Neural cell (in vitro differentiated cells): ENCODE measurements around the gene CYBB.

Experiments
- EP300 ChIP-seq: fragments of 450-650 bp; conservative IDR thresholded peaks from 2 replicates; pipeline ENCODE4 v1.6.1; 2014; ENCODE audit warnings: antibody characterized with exemption, mild to moderate bottlenecking, moderate library complexity; ENCODE audit not compliant: poor library complexity, severe bottlenecking
- EZH2 ChIP-seq: fragments of 200-600, 300-800 bp; shearing (Covaris generic), sonication (generic); IDR thresholded peaks from 2 replicates; pipeline ENCODE4 v1.6.1; 2014; ENCODE audit warnings: antibody characterized with exemption, low read length, borderline replicate concordance, mild to moderate bottlenecking; ENCODE audit not compliant: insufficient read depth, poor library complexity, severe bottlenecking
- MXI1 ChIP-seq: fragments of 450-650 bp; conservative IDR thresholded peaks from 2 replicates; pipeline ENCODE4 v1.6.1; 2014; ENCODE audit warnings: antibody characterized with exemption, mild to moderate bottlenecking; ENCODE audit not compliant: poor library complexity, severe bottlenecking
- POLR2AphosphoS5 ChIP-seq: IDR thresholded peaks from 2 replicates; pipeline ENCODE4 v1.6.1; 2012
- SMC3 ChIP-seq: fragments of 450-650 bp; conservative IDR thresholded peaks from 2 replicates; pipeline ENCODE4 v1.6.1; 2014; ENCODE audit warnings: antibody characterized with exemption, mild to moderate bottlenecking, moderate library complexity; ENCODE audit not compliant: poor library complexity
- TF ChIP-seq, protein P1 (sequence below): fragments of 450-650 bp; IDR thresholded peaks from 2 replicates; pipeline ENCODE4 v1.5.1; 2014; ENCODE audit warnings: antibody characterized with exemption, mild to moderate bottlenecking, moderate library complexity; ENCODE audit not compliant: poor library complexity, severe bottlenecking
- TF ChIP-seq, protein P2 (sequence below): IDR thresholded peaks from 2 replicates; pipeline ENCODE4 v1.6.1; 2012; ENCODE audit warnings: borderline replicate concordance

DNA sequence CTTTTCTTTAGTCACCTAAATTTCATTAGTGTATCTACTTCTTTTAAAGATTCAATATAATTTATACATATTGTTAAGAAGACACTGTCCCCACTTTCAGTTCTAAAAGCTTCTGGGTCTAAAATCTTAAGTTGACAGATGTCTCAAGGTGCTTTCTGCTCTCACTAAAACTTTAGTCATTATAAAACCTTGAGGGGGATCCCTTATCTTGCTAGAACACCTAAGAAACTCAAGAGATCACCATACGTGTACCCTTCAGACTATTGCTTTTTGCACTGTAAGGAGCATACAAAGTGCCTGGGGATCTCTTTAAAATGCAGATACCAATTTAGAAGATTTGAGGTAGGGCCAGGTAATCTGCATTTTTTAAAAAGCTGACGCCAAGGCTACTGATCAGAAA, 30.1 kb downstream of the CYBB start:
- no peak for TF ChIP-seq EP300
- TF ChIP-seq, protein P1, sequence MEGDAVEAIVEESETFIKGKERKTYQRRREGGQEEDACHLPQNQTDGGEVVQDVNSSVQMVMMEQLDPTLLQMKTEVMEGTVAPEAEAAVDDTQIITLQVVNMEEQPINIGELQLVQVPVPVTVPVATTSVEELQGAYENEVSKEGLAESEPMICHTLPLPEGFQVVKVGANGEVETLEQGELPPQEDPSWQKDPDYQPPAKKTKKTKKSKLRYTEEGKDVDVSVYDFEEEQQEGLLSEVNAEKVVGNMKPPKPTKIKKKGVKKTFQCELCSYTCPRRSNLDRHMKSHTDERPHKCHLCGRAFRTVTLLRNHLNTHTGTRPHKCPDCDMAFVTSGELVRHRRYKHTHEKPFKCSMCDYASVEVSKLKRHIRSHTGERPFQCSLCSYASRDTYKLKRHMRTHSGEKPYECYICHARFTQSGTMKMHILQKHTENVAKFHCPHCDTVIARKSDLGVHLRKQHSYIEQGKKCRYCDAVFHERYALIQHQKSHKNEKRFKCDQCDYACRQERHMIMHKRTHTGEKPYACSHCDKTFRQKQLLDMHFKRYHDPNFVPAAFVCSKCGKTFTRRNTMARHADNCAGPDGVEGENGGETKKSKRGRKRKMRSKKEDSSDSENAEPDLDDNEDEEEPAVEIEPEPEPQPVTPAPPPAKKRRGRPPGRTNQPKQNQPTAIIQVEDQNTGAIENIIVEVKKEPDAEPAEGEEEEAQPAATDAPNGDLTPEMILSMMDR = no peak
- TF ChIP-seq, protein P2, sequence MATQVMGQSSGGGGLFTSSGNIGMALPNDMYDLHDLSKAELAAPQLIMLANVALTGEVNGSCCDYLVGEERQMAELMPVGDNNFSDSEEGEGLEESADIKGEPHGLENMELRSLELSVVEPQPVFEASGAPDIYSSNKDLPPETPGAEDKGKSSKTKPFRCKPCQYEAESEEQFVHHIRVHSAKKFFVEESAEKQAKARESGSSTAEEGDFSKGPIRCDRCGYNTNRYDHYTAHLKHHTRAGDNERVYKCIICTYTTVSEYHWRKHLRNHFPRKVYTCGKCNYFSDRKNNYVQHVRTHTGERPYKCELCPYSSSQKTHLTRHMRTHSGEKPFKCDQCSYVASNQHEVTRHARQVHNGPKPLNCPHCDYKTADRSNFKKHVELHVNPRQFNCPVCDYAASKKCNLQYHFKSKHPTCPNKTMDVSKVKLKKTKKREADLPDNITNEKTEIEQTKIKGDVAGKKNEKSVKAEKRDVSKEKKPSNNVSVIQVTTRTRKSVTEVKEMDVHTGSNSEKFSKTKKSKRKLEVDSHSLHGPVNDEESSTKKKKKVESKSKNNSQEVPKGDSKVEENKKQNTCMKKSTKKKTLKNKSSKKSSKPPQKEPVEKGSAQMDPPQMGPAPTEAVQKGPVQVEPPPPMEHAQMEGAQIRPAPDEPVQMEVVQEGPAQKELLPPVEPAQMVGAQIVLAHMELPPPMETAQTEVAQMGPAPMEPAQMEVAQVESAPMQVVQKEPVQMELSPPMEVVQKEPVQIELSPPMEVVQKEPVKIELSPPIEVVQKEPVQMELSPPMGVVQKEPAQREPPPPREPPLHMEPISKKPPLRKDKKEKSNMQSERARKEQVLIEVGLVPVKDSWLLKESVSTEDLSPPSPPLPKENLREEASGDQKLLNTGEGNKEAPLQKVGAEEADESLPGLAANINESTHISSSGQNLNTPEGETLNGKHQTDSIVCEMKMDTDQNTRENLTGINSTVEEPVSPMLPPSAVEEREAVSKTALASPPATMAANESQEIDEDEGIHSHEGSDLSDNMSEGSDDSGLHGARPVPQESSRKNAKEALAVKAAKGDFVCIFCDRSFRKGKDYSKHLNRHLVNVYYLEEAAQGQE = no peak
- TF ChIP-seq POLR2AphosphoS5 = no peak
- TF ChIP-seq EZH2 = no peak
- no peak for TF ChIP-seq SMC3
- TF ChIP-seq MXI1 = no peak
